ENCODE data around the gene TBXA2R. TPM values are rescaled to one million over a fixed set of nuclear protein-coding genes. Genes with fewer than 3 reads are reported as not detected.
"Not testable (repeated sequence)": the region's sequence is repeated elsewhere in the genome, so short reads cannot be mapped to it uniquely, and the experiment has no call there.

TBXA2R gene
- total and polyA plus RNA-seq, 4 donors, result 0.79 to 3.9 (median 2.2) TPM

GRCh38 chr19:3584036-3584802 lies 22.5 kb downstream of the TBXA2R start:
- not testable (repeated sequence) for H3K9me3 ChIP-seq (ENCODE audit: control insufficient read depth, insufficient read depth, low read length); H3K4me1 ChIP-seq (ENCODE audit: control insufficient read depth, insufficient read depth, low read length); DNase-seq (ENCODE audit: low read depth in 4 of 6, low spot score in 6 of 6); H3K4me3 ChIP-seq (ENCODE audit: low read depth, low read length); H3K36me3 ChIP-seq (ENCODE audit: control insufficient read depth, insufficient read depth, low read length); H3K27ac ChIP-seq (ENCODE audit: low read depth, low read length)
- 100% methylated on average over 3 of the region's 15 CpGs for WGBS (ENCODE audit: insufficient coverage)
- peaks cover 29% of the 10 kb centered on the region for H3K27me3 ChIP-seq (ENCODE audit: control insufficient read depth, insufficient read depth, low read length)

- peaks cover 11% of the 10 kb centered on the region for H3K36me3 ChIP-seq (ENCODE audit: control insufficient read depth, insufficient read depth, low read length)
- not testable (repeated sequence) for DNase-seq (ENCODE audit: low read depth in 4 of 6, low spot score in 6 of 6); H3K4me3 ChIP-seq (ENCODE audit: low read depth, low read length); H3K27ac ChIP-seq (ENCODE audit: low read depth, low read length); H3K4me1 ChIP-seq (ENCODE audit: control insufficient read depth, insufficient read depth, low read length); H3K9me3 ChIP-seq (ENCODE audit: control insufficient read depth, insufficient read depth, low read length)
- WGBS (ENCODE audit: insufficient coverage), result 69% methylated on average over 4 of the region's 4 CpGs
- peaks cover 27% of the 10 kb centered on the region for H3K27me3 ChIP-seq (ENCODE audit: control insufficient read depth, insufficient read depth, low read length)
These were observed 24.9 kb downstream of the TBXA2R start for GRCh38 chr19:3581792-3582191.

GRCh38 chr19:3580156-3580934 lies 26.3 kb downstream of the TBXA2R start:
- peak in 1 of 6 donors; percentile 35 for DNase-seq (ENCODE audit: low read depth in 4 of 6, low spot score in 6 of 6)
- 55% methylated on average over 6 of the region's 11 CpGs for WGBS (ENCODE audit: insufficient coverage)
- H3K27ac ChIP-seq (ENCODE audit: low read depth, low read length), result no peak overlapping the region
- H3K4me3 ChIP-seq (ENCODE audit: low read depth, low read length), result no peak overlapping the region
- H3K4me1 ChIP-seq (ENCODE audit: control insufficient read depth, insufficient read depth, low read length), result peaks cover 15% of the 10 kb centered on the region
- peaks cover 23% of the 10 kb centered on the region for H3K36me3 ChIP-seq (ENCODE audit: control insufficient read depth, insufficient read depth, low read length)
- no peaks in the 10 kb centered on the region for H3K9me3 ChIP-seq (ENCODE audit: control insufficient read depth, insufficient read depth, low read length)
- H3K27me3 ChIP-seq (ENCODE audit: control insufficient read depth, insufficient read depth, low read length), result peaks cover 14% of the 10 kb centered on the region

GRCh38 chr19:3578390-3578789 lies 28.3 kb downstream of the TBXA2R start:
- peaks cover 3% of the 10 kb centered on the region for H3K27me3 ChIP-seq (ENCODE audit: control insufficient read depth, insufficient read depth, low read length)
- H3K9me3 ChIP-seq (ENCODE audit: control insufficient read depth, insufficient read depth, low read length), result no peaks in the 10 kb centered on the region
- no peak overlapping the region for H3K27ac ChIP-seq (ENCODE audit: low read depth, low read length)
- no peak for DNase-seq (ENCODE audit: low read depth in 4 of 6, low spot score in 6 of 6)
- H3K36me3 ChIP-seq (ENCODE audit: control insufficient read depth, insufficient read depth, low read length), result peaks cover 35% of the 10 kb centered on the region
- peaks cover 29% of the 10 kb centered on the region for H3K4me1 ChIP-seq (ENCODE audit: control insufficient read depth, insufficient read depth, low read length)
- 74% methylated on average over 17 of the region's 17 CpGs for WGBS (ENCODE audit: insufficient coverage)
- no peak overlapping the region for H3K4me3 ChIP-seq (ENCODE audit: low read depth, low read length)

GRCh38 chr19:3577723-3578344 lies 28.8 kb downstream of the TBXA2R start:
- Histone ChIP-seq H3K4me1 (ENCODE audit: control insufficient read depth, insufficient read depth, low read length) (peaks cover 34% of the 10 kb centered on the region), H3K27ac (ENCODE audit: low read depth, low read length) (no peak overlapping the region), H3K36me3 (ENCODE audit: control insufficient read depth, insufficient read depth, low read length) (peaks cover 35% of the 10 kb centered on the region), H3K27me3 (ENCODE audit: control insufficient read depth, insufficient read depth, low read length) (no peaks in the 10 kb centered on the region), H3K9me3 (ENCODE audit: control insufficient read depth, insufficient read depth, low read length) (no peaks in the 10 kb centered on the region), H3K4me3 (ENCODE audit: low read depth, low read length) (no peak overlapping the region)
- DNase-seq (ENCODE audit: low read depth in 4 of 6, low spot score in 6 of 6), result peak in 1 of 6 donors; percentile 16
- WGBS (ENCODE audit: insufficient coverage), result 44% methylated on average over 59 of the region's 60 CpGs

GRCh38 chr19:3576696-3577443 lies 29.8 kb downstream of the TBXA2R start:
- Histone ChIP-seq H3K9me3 (ENCODE audit: control insufficient read depth, insufficient read depth, low read length) (no peaks in the 10 kb centered on the region), H3K4me1 (ENCODE audit: control insufficient read depth, insufficient read depth, low read length) (peaks cover 40% of the 10 kb centered on the region), H3K4me3 (ENCODE audit: low read depth, low read length) (peak overlapping the region; percentile 39), H3K27me3 (ENCODE audit: control insufficient read depth, insufficient read depth, low read length) (no peaks in the 10 kb centered on the region), H3K36me3 (ENCODE audit: control insufficient read depth, insufficient read depth, low read length) (peaks cover 35% of the 10 kb centered on the region), H3K27ac (ENCODE audit: low read depth, low read length) (no peak overlapping the region)
- WGBS (ENCODE audit: insufficient coverage), result 7% methylated on average over 52 of the region's 78 CpGs
- DNase-seq (ENCODE audit: low read depth in 4 of 6, low spot score in 6 of 6), result peak in 2 of 6 donors; percentile 86 to 87

GRCh38 chr19:3575949-3576673 lies 30.6 kb downstream of the TBXA2R start:
- Histone ChIP-seq H3K36me3 (ENCODE audit: control insufficient read depth, insufficient read depth, low read length) (peaks cover 35% of the 10 kb centered on the region), H3K9me3 (ENCODE audit: control insufficient read depth, insufficient read depth, low read length) (no peaks in the 10 kb centered on the region), H3K27me3 (ENCODE audit: control insufficient read depth, insufficient read depth, low read length) (no peaks in the 10 kb centered on the region), H3K4me1 (ENCODE audit: control insufficient read depth, insufficient read depth, low read length) (peaks cover 44% of the 10 kb centered on the region), H3K27ac (ENCODE audit: low read depth, low read length) (no peak overlapping the region), H3K4me3 (ENCODE audit: low read depth, low read length) (peak overlapping the region; percentile 39)
- WGBS (ENCODE audit: insufficient coverage), result 68% methylated on average over 27 of the region's 29 CpGs
- DNase-seq (ENCODE audit: low read depth in 4 of 6, low spot score in 6 of 6), result no peak

- peaks cover 48% of the 10 kb centered on the region for H3K4me1 ChIP-seq (ENCODE audit: control insufficient read depth, insufficient read depth, low read length)
- peak in 2 of 6 donors; percentile 38 to 49 for DNase-seq (ENCODE audit: low read depth in 4 of 6, low spot score in 6 of 6)
- H3K27me3 ChIP-seq (ENCODE audit: control insufficient read depth, insufficient read depth, low read length), result no peaks in the 10 kb centered on the region
- H3K4me3 ChIP-seq (ENCODE audit: low read depth, low read length), result no peak overlapping the region
- peaks cover 35% of the 10 kb centered on the region for H3K36me3 ChIP-seq (ENCODE audit: control insufficient read depth, insufficient read depth, low read length)
- H3K9me3 ChIP-seq (ENCODE audit: control insufficient read depth, insufficient read depth, low read length), result no peaks in the 10 kb centered on the region
- WGBS (ENCODE audit: insufficient coverage), result 82% methylated on average over 13 of the region's 19 CpGs
- no peak overlapping the region for H3K27ac ChIP-seq (ENCODE audit: low read depth, low read length)
These were observed 31.4 kb downstream of the TBXA2R start for GRCh38 chr19:3575260-3575741.

Data from spinal cord (tissue), 10 donors.